ENCODE measurements around the gene ONECUT1.
"Not testable (repeated sequence)": the region's sequence is repeated elsewhere in the genome, so short reads cannot be mapped to it uniquely, and the experiment has no call there.

ONECUT1 gene

DNA sequence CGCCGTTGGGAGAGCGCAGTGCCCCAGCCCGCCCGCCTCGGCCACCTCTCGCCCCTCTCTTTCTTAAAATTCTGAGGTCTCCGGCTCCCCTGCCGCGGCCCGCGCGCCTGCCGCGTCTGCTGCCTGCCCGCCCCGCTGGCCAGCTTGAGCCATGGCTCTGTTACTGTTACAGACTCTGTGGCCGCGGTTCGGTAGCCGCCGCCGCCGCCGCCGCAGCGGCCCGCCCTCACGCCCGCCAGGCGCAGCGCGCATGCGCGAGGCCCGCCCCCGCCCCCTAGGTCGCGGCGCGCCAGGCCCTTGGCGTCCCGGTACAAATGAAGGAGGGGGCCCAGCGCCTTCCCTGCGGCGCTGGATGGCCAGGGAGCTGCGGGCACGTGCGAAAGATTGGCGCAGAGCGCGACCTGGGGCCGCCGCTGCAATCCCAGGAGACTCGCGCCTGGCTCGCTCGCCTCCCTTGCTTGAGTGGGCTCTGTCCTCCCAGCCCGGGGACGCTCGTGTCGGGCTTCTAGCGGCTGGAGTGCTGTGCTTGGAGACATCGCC is at the start of gene ONECUT1:
ONECUT1 (minus strand) TSS at position 168 of the 540 bp plus-strand sequence. CDS start 452 bp downstream, outside the sequence.
- TF ChIP-seq, protein P1, sequence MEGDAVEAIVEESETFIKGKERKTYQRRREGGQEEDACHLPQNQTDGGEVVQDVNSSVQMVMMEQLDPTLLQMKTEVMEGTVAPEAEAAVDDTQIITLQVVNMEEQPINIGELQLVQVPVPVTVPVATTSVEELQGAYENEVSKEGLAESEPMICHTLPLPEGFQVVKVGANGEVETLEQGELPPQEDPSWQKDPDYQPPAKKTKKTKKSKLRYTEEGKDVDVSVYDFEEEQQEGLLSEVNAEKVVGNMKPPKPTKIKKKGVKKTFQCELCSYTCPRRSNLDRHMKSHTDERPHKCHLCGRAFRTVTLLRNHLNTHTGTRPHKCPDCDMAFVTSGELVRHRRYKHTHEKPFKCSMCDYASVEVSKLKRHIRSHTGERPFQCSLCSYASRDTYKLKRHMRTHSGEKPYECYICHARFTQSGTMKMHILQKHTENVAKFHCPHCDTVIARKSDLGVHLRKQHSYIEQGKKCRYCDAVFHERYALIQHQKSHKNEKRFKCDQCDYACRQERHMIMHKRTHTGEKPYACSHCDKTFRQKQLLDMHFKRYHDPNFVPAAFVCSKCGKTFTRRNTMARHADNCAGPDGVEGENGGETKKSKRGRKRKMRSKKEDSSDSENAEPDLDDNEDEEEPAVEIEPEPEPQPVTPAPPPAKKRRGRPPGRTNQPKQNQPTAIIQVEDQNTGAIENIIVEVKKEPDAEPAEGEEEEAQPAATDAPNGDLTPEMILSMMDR (conservative IDR thresholded peaks at IDR 0.05; ENCODE audit: low read depth, low read length), result no peak
- DNase-seq (ENCODE audit: low read depth), result no peak
- peak within 1 kb of the TSS; percentile 48 for H3K4me3 ChIP-seq (ENCODE audit: low read length)

- H3K4me3 ChIP-seq (ENCODE audit: low read length), result no peak overlapping the region
- DNase-seq (ENCODE audit: low read depth), result no peak
- TF ChIP-seq, protein P1 (conservative IDR thresholded peaks at IDR 0.05; ENCODE audit: low read depth, low read length), result no peak
Measured at GRCh38 chr15:52834379-52834778, 44.2 kb upstream of the ONECUT1 start.

- not testable (repeated sequence) for H3K4me3 ChIP-seq (ENCODE audit: low read length); DNase-seq (ENCODE audit: low read depth)
Measured at GRCh38 chr15:52824169-52824942, 34.2 kb upstream of the ONECUT1 start.

- H3K4me3 ChIP-seq (ENCODE audit: low read length), result no peak overlapping the region
- TF ChIP-seq, protein P1 (conservative IDR thresholded peaks at IDR 0.05; ENCODE audit: low read depth, low read length), result no peak
- no peak for DNase-seq (ENCODE audit: low read depth)
Measured at GRCh38 chr15:52822475-52822874, 32.3 kb upstream of the ONECUT1 start.

DNA sequence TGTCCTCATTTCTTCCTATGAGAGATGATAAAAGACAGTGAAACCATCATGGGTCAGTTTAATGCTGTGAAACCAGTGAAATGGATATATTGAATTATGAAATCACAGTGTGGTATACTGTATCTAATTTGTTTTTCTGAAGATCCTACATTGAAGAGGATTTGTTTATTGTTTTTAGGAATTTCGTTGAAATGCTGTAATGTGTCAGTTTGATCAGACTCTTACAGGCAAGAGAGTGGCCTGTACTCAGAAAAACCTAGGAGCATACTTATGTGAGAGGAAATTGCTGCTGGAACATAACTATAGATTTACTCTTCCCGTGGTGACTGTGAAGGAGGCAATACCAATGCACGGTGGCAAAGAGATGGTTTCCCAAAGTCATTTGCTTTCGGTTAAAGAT is 29.1 kb upstream of the ONECUT1 start:
- no peak for DNase-seq (ENCODE audit: low read depth)
- H3K4me3 ChIP-seq (ENCODE audit: low read length), result no peak overlapping the region
- TF ChIP-seq, protein P1 (conservative IDR thresholded peaks at IDR 0.05; ENCODE audit: low read depth, low read length), result no peak

GRCh38 chr15:52815899-52816298 is 25.8 kb upstream of the ONECUT1 start:
- DNase-seq (ENCODE audit: low read depth); H3K4me3 ChIP-seq (ENCODE audit: low read length): not testable (repeated sequence)

GRCh38 chr15:52808996-52809395 is 18.9 kb upstream of the ONECUT1 start:
- TF ChIP-seq, protein P1 (conservative IDR thresholded peaks at IDR 0.05; ENCODE audit: low read depth, low read length), result no peak
- no peak overlapping the region for H3K4me3 ChIP-seq (ENCODE audit: low read length)
- no peak for DNase-seq (ENCODE audit: low read depth)

DNA sequence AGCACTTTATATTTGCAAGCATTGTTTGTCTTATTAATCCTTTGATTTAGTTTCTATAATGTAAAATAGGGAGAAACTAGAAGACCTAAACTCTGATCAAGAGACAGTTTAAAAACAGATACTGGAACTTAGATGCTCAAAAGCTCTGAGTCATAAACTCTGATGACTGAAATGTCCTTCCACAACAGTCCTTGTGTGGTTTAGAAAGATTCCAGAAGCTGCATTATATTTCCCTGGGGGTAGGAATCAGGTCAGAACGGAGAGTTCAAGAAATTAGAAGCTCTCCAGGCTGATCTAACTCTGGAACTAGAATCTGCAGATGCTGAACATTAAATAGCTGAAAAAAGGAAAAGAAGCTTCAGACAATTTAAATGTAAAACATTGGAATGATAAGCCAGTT is 18.3 kb upstream of the ONECUT1 start:
- TF ChIP-seq, protein P1 (conservative IDR thresholded peaks at IDR 0.05; ENCODE audit: low read depth, low read length), result no peak
- H3K4me3 ChIP-seq (ENCODE audit: low read length), result no peak overlapping the region
- DNase-seq (ENCODE audit: low read depth), result no peak
